ENCODE data around the gene GPR89A.
"Not testable (repeated sequence)": the region's sequence is repeated elsewhere in the genome, so short reads cannot be mapped to it uniquely, and the experiment has no call there.

DNA sequence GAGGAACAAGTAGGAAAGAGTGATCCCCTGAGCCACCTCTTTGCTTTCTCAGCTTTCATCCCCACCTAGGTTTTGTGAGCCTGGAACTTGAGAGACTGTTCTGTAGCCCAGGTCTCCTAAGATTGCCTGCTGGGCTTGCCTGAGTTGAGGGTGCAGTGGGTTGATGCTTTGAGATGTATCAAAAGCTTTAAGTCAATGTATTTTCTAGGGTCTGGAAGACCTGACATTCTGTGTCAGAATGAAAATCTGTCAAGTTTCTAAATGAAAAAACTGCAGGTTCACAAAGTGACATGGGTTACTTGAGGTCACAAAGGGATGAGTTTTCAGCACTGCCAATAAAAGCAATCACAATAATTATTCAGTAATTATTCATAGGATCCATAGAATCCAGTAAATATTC is 15.4 kb upstream of the GPR89A start:
- TF ChIP-seq, protein P1, sequence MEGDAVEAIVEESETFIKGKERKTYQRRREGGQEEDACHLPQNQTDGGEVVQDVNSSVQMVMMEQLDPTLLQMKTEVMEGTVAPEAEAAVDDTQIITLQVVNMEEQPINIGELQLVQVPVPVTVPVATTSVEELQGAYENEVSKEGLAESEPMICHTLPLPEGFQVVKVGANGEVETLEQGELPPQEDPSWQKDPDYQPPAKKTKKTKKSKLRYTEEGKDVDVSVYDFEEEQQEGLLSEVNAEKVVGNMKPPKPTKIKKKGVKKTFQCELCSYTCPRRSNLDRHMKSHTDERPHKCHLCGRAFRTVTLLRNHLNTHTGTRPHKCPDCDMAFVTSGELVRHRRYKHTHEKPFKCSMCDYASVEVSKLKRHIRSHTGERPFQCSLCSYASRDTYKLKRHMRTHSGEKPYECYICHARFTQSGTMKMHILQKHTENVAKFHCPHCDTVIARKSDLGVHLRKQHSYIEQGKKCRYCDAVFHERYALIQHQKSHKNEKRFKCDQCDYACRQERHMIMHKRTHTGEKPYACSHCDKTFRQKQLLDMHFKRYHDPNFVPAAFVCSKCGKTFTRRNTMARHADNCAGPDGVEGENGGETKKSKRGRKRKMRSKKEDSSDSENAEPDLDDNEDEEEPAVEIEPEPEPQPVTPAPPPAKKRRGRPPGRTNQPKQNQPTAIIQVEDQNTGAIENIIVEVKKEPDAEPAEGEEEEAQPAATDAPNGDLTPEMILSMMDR (IDR thresholded peaks at IDR 0.05): not testable (repeated sequence)
- not testable (repeated sequence) for TF ChIP-seq EZH2 (IDR thresholded peaks at IDR 0.05)
